Activated CD4-positive, CD25-positive, alpha-beta regulatory T cell treated with anti-CD3 and anti-CD28 coated beads, Interleukin-2, amount 50 U/mL, for 24 hours (primary cell): Measurements from ENCODE around the gene IL22RA1.
A peak's percentile ranks its signal among the peaks of the same experiment; 100 is the strongest.

Experiments
- ATAC-seq, 2 donors: fragments of 150-1000 bp; cut with Tn5 transposase; one replicate each; pipeline ENCODE4 v1.10.0; 2021; ENCODE audit warnings: mild to moderate bottlenecking in 1 of 2, moderate library complexity in 1 of 2

IL22RA1 gene

GRCh38 chr1:24142546-24143534 is at the start of gene IL22RA1:
Gene IL22RA1, minus strand, starts transcription at chr1:24143140. Its CDS starts 58 bp downstream, at chr1:24143082.
- no peak for ATAC-seq

GRCh38 chr1:24191860-24192259 is 48.9 kb upstream of the IL22RA1 start:
- peak; percentile 84 to 87 for ATAC-seq

GRCh38 chr1:24190983-24191461 is 48.1 kb upstream of the IL22RA1 start:
- ATAC-seq: no peak

- no peak for ATAC-seq
Observed at GRCh38 chr1:24189528-24189927, 46.6 kb upstream of the IL22RA1 start.

GRCh38 chr1:24186993-24187790 is 44.3 kb upstream of the IL22RA1 start, which contains the start of gene IFNLR1:
Gene IFNLR1, minus strand, starts transcription at chr1:24187289. Its CDS starts 41 bp downstream, at chr1:24187248.
- peak; percentile 76 to 79 for ATAC-seq

- no peak for ATAC-seq
Observed at GRCh38 chr1:24186711-24186992, 43.7 kb upstream of the IL22RA1 start.

GRCh38 chr1:24186031-24186710 is 43.2 kb upstream of the IL22RA1 start:
- no peak for ATAC-seq

- ATAC-seq: no peak
Observed at GRCh38 chr1:24185076-24185475, 42.1 kb upstream of the IL22RA1 start.

- no peak for ATAC-seq
Observed at GRCh38 chr1:24182061-24182460, 39.1 kb upstream of the IL22RA1 start.

GRCh38 chr1:24181619-24182018 is 38.7 kb upstream of the IL22RA1 start:
- ATAC-seq: no peak

GRCh38 chr1:24180676-24181075 is 37.7 kb upstream of the IL22RA1 start:
- ATAC-seq: no peak

- ATAC-seq: no peak
Observed at GRCh38 chr1:24179251-24179840, 36.4 kb upstream of the IL22RA1 start.

GRCh38 chr1:24178407-24178806 is 35.5 kb upstream of the IL22RA1 start:
- ATAC-seq: no peak

- no peak for ATAC-seq
Observed at GRCh38 chr1:24177161-24177560, 34.2 kb upstream of the IL22RA1 start.

- no peak for ATAC-seq
Observed at GRCh38 chr1:24175033-24175755, 32.3 kb upstream of the IL22RA1 start.

- no peak for ATAC-seq
Observed at GRCh38 chr1:24173638-24174575, 31.0 kb upstream of the IL22RA1 start.

- ATAC-seq: no peak
Observed at GRCh38 chr1:24172598-24172997, 29.7 kb upstream of the IL22RA1 start.

GRCh38 chr1:24169286-24169685 is 26.3 kb upstream of the IL22RA1 start:
- no peak for ATAC-seq

GRCh38 chr1:24168245-24168644 is 25.3 kb upstream of the IL22RA1 start:
- ATAC-seq: no peak

- no peak for ATAC-seq
Observed at GRCh38 chr1:24167008-24167407, 24.1 kb upstream of the IL22RA1 start.

GRCh38 chr1:24165500-24165899 is 22.6 kb upstream of the IL22RA1 start:
- ATAC-seq: no peak
